ENCODE measurements around the gene KCNG3. TPM values are rescaled to one million over a fixed set of nuclear protein-coding genes. Genes with fewer than 3 reads are reported as not detected.

Gene KCNG3
- total RNA-seq, 4 donors from 2014 or later = 0.09 to 0.38 (median 0.29) TPM

DNA sequence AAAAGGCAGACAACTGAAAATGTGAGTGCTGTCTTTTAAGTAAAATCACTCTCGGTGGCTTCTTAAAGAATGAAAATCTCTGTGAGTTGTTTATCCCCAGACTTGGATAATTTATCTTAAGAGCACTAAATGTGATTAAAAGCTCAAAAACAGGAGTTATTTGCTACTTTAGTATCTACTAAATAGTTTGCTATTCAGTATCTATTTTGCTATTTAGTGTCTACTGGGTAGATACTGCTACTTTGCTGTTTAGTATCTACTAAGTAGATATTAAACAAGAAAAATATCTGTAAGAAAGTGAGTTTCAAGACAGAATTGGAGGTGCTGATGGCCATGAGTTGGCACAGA lies 1.4 kb upstream of the KCNG3 start:
- DNase-seq = no peak
- intact Hi-C loops (cut with DNase I) = no loop called here
- Histone ChIP-seq H3K36me3 (no peaks in the 10 kb centered on the region), H3K27ac (no peak overlapping the region), H3K27me3 (peaks cover 0 to 36% (median 0%) of the 10 kb centered on the region in 4 donors), H3K4me3 (peak overlapping the region in 2 of 4 donors; percentile 53 to 80), H3K4me1 (peaks cover 0 to 26% (median 10%) of the 10 kb centered on the region in 3 donors), H3K9me3 (no peaks in the 10 kb centered on the region)
- WGBS, 2 donors = 0% methylated on average over 1 of the region's 1 CpG
- no peak for TF ChIP-seq POLR2A (IDR thresholded peaks at IDR 0.05)
- TF ChIP-seq, protein P1, sequence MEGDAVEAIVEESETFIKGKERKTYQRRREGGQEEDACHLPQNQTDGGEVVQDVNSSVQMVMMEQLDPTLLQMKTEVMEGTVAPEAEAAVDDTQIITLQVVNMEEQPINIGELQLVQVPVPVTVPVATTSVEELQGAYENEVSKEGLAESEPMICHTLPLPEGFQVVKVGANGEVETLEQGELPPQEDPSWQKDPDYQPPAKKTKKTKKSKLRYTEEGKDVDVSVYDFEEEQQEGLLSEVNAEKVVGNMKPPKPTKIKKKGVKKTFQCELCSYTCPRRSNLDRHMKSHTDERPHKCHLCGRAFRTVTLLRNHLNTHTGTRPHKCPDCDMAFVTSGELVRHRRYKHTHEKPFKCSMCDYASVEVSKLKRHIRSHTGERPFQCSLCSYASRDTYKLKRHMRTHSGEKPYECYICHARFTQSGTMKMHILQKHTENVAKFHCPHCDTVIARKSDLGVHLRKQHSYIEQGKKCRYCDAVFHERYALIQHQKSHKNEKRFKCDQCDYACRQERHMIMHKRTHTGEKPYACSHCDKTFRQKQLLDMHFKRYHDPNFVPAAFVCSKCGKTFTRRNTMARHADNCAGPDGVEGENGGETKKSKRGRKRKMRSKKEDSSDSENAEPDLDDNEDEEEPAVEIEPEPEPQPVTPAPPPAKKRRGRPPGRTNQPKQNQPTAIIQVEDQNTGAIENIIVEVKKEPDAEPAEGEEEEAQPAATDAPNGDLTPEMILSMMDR (IDR thresholded peaks at IDR 0.05) = peak in 1 of 6 experiments; percentile 4

DNA sequence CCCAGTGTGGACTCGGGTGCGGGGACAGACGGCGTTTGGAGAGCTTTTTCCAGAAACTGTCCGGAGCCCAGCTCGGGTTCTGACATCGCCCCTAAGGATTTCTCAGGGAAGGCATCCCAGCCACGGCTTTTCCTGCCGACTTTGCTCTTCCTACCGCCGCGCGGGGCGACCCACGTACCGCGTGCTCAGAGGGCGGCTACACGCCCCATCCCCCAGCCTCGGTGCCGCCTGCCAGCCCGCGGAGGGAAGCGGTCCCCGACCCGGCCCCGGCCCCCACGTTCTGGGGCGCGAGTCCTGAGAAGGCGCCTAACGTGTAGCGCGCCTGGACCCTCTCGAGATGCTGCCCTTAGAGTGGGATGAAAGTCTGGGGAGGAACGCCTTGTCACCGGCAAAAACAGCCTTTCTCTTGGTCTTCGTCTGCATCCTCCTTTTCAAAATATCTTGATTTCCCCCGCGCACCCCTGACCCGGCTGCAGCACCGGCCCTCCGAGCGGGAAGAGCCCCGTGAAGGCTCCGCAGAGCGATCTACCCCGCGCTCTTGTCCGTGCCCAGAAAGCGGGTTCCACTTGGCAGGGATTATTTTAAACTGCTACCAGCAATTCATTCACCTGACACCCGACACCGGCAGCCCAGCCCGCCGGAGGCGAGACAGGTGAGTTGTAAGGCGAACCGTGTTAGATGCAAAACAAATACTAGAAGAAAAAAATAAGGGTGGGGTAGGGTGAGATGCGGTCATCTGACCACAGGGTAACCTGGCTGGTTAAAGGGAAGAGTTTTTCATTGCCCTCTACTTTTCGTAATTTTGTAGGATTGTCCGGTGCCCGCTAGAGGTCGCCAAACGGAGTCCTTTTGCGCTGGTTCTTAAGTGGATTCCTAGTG lies 812 bp upstream of the KCNG3 start:
- TF ChIP-seq POLR2A (IDR thresholded peaks at IDR 0.05) = peak in 1 of 4 donors; percentile 15
- TF ChIP-seq, protein P1 (IDR thresholded peaks at IDR 0.05) = peak; percentile 62 to 88 (median 76)
- intact Hi-C loops (cut with DNase I) = no loop called here
- Histone ChIP-seq H3K27ac (peak overlapping the region; percentile 47 to 63 (median 52)), H3K4me3 (peak overlapping the region; percentile 53 to 80 (median 58)), H3K27me3 (peaks cover 0 to 36% (median 0%) of the 10 kb centered on the region in 4 donors), H3K9me3 (no peaks in the 10 kb centered on the region), H3K4me1 (peaks cover 0 to 26% (median 10%) of the 10 kb centered on the region in 3 donors), H3K36me3 (no peaks in the 10 kb centered on the region)
- WGBS, 2 donors = 0 to 1% methylated on average over 8 to 65 of the region's 65 CpGs
- no peak for DNase-seq

DNA sequence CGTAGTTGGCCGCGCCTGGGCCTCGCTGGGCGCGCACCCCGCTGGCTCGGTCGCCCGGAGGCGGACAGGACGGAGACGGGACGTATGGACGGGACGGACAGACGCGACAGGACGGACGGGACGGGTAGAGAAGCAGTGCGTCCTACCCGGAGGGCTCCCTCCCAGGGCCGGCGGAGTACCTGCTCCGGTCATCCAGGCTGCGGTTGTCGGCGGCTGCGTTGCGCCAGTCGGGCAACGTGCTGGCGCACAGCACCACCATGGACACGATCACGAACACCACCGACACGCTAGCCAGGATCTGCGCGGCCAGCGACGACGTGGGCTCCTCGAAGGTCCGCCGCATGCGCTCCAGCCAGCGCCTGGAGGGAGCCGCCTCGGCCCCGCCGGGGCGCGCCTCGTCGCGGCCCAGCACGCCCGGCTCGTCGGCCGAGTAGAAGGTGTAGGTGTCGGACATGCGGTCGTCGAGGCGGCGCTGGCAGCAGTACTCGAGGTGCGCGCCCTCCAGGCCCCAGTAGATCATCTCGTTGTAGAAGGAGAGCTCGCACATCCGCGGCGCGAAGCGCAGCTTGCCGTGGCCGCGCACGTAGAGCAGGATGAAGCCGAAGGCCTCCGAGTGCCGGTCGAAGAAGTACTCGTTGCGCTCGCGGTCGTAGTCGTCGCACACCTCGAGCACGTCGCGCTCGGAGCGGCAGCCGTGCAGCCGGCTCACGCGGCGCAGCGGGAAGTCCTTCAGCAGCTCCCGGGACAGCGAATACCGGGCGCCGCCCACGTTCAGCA lies 903 bp downstream of the KCNG3 start:
- peaks cover 0 to 26% (median 10%) of the 10 kb centered on the region in 3 donors for H3K4me1 ChIP-seq
- H3K27ac ChIP-seq = no peak overlapping the region
- intact Hi-C loops (cut with DNase I) = no loop called here
- TF ChIP-seq POLR2A (IDR thresholded peaks at IDR 0.05) = no peak
- TF ChIP-seq, protein P1 (IDR thresholded peaks at IDR 0.05) = no peak
- peak overlapping the region; percentile 53 to 80 (median 58) for H3K4me3 ChIP-seq
- peaks cover 0 to 36% (median 0%) of the 10 kb centered on the region in 4 donors for H3K27me3 ChIP-seq
- DNase-seq = no peak
- no peaks in the 10 kb centered on the region for H3K36me3 ChIP-seq
- WGBS, 2 donors = 72 to 100% methylated on average over 2 to 12 of the region's 111 CpGs
- no peaks in the 10 kb centered on the region for H3K9me3 ChIP-seq

DNA sequence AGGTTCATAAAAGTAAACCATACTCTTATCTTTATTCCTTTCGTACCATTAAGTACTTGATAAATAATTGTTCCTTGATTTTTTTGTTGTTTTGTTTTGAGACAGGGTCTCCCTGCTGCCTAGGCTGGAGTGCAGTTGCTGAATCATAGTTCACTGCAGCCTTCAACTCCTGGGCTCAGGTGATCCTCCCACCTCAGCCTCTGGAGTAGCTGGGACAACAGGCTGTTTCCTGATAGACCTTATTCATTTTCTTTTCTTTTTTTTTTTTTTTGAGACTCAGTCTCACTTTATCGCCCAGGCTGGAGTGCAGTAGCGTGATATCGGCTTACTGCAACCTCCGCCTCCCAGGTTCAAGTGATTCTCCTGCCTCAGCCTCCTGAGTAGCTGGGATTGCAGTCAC lies 5.5 kb downstream of the KCNG3 start:
- no peak overlapping the region for H3K27ac ChIP-seq
- no peak for DNase-seq
- H3K4me1 ChIP-seq = peaks cover 0 to 6% (median 4%) of the 10 kb centered on the region in 3 donors
- H3K9me3 ChIP-seq = no peaks in the 10 kb centered on the region
- 92 to 94% methylated on average over 5 of the region's 5 CpGs for WGBS, 2 donors
- no peak overlapping the region for H3K4me3 ChIP-seq
- intact Hi-C loops (cut with DNase I) = no loop called here
- TF ChIP-seq, protein P1 (IDR thresholded peaks at IDR 0.05) = no peak
- TF ChIP-seq POLR2A (IDR thresholded peaks at IDR 0.05) = no peak
- H3K36me3 ChIP-seq = no peaks in the 10 kb centered on the region
- peaks cover 0 to 16% (median 0%) of the 10 kb centered on the region in 4 donors for H3K27me3 ChIP-seq
